GM13977 (cell line): Measurements from ENCODE around the gene SDHD.

Source experiments
- DNase-seq: peaks from one replicate; pipeline ENCODE4 v3.0.0; 2012; ENCODE audit warnings: low spot score
- CTCF ChIP-seq: IDR thresholded peaks from 2 replicates; pipeline ENCODE4 v1.5.1; 2012; ENCODE audit warnings: mild to moderate bottlenecking, control low read depth; ENCODE audit not compliant: insufficient read depth; ENCODE audit errors: extremely low read depth, missing control alignments
- in situ Hi-C: fragments of 300-500 bp; cut with MboI; formaldehyde crosslinking; loops from one replicate; pipeline ENCODE4 v1.12.0; 2022; ENCODE audit warnings: low sequenced_read_pairs, low pct_unique_long_range_greater_than_20kb, mixed read lengths, inconsistent platforms; ENCODE audit not compliant: unreplicated experiment

Gene SDHD

GRCh38 chr11:112115386-112115785, 28.7 kb downstream of the SDHD start:
- no peak for TF ChIP-seq CTCF
- in situ Hi-C loops, result no loop called here
- no peak for DNase-seq

- in situ Hi-C loops, result no loop called here
- no peak for DNase-seq
- TF ChIP-seq CTCF, result no peak
Measured at GRCh38 chr11:112118176-112118575, 31.5 kb downstream of the SDHD start.

- in situ Hi-C loops, result no loop called here
- TF ChIP-seq CTCF, result no peak
Measured at GRCh38 chr11:112121981-112122615, 35.4 kb downstream of the SDHD start.

GRCh38 chr11:112123129-112123528, 36.5 kb downstream of the SDHD start:
- in situ Hi-C loops, result no loop called here
- no peak for DNase-seq

More at GRCh38 chr11:112121981-112122615, 35.4 kb downstream of the SDHD start:
- DNase-seq, result no peak

GRCh38 chr11:112127056-112127455, 40.4 kb downstream of the SDHD start:
- in situ Hi-C loops, result no loop called here
- TF ChIP-seq CTCF, result no peak
- DNase-seq, result no peak

More at GRCh38 chr11:112123129-112123528, 36.5 kb downstream of the SDHD start:
- no peak for TF ChIP-seq CTCF

- TF ChIP-seq CTCF, result no peak
- no peak for DNase-seq
- in situ Hi-C loops, result no loop called here
Measured at GRCh38 chr11:112128483-112129121, 41.9 kb downstream of the SDHD start.
